HG02870 (cell line): ENCODE data around the gene FBXL7.
A peak's percentile ranks its signal among the peaks of the same experiment; 100 is the strongest.

Experiments used
- ATAC-seq: cut with Tn5 transposase; IDR thresholded peaks from one replicate; pipeline ENCODE4 v1.9.1; 2021; ENCODE audit warnings: mild to moderate bottlenecking, moderate library complexity; ENCODE audit not compliant: unreplicated experiment

The FBXL7 gene

DNA sequence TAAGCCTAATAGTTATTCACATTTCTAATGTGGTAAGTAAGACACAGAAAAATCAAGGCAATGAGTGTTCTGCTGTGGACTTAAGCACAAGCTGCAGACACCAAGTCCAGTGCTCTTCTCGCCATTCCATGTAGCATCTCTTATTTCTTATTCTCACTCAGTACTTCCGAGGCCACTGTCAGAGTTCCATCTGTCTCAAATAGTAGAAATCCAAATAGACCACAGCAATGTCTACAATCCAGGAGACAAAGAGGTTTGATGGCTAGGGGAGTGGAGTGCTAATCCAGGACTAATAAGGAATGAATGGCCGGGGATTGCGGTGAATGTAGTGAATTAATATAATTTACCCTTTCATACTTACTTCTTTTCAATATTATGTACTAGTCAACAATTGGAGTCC, 147.3 kb downstream of the FBXL7 start:
- no peak for ATAC-seq

- ATAC-seq = no peak
These were observed 150.3 kb downstream of the FBXL7 start for GRCh38 chr5:15650266-15650665.

GRCh38 chr5:15654779-15655178, 154.8 kb downstream of the FBXL7 start:
- no peak for ATAC-seq

- no peak for ATAC-seq
These were observed 155.7 kb downstream of the FBXL7 start for GRCh38 chr5:15655683-15656082.

DNA sequence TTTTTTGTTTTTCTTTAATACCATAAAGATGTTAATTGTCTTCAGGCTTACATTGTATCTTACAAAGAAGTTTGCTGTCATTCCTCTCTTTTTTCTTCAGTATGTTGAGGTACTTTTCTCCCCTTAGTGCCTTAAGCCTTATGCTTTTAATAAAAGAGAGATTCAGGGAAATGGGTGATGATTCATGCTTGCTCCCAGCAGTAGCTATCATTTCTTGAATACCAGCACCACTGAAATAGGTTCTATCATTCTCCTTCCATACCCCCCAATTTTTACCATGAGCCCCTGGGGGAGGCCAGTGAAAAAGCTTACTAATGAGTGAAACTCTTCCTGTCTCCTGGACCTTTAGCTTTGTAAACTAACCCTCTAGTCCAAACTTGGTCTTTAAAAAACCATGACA, 165.0 kb downstream of the FBXL7 start:
- ATAC-seq = no peak

- ATAC-seq = no peak
These were observed 169.8 kb downstream of the FBXL7 start for GRCh38 chr5:15669826-15670225.

GRCh38 chr5:15674716-15675115, 174.7 kb downstream of the FBXL7 start:
- no peak for ATAC-seq

DNA sequence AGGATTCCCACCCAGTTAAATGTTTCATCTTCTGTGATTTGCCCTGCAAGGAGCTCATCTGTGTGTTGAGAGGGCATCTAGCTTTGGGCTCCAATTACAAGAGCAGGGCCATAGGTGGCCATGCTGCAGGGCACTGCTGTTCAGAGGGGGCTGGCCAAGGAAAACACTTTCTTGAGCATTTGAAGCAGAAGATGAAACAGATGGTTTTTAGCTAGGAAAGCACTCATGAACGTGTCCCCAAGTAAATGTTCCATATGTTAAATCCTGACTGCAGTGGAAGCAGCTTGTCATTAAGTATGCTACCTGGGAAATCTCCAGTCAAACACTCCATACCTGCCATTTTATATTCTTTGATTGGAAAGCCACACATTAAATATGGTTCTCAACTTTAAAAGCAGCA, 176.6 kb downstream of the FBXL7 start:
- no peak for ATAC-seq

- no peak for ATAC-seq
These were observed 179.2 kb downstream of the FBXL7 start for GRCh38 chr5:15679161-15679560.

DNA sequence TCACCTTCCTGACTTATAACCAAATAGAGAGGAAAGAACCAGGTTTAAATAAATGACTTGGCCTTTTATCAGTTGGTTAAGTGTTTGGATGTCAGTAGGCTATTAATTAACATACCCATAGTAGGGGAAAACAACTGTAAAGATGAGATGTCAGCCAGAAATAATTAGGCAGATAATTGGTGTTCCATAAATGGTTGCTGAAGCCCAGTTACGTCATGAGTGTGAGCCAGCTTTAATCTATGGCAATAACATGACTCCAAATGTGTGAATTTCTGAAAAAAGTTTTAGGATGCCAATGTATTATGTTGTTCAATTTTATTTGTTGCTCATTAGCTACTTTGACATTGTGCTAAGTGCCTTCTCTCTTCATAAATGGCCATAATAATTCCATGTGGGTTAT, 180.5 kb downstream of the FBXL7 start:
- no peak for ATAC-seq

GRCh38 chr5:15682122-15682521, 182.1 kb downstream of the FBXL7 start:
- no peak for ATAC-seq

- no peak for ATAC-seq
These were observed 182.6 kb downstream of the FBXL7 start for GRCh38 chr5:15682566-15682965.

DNA sequence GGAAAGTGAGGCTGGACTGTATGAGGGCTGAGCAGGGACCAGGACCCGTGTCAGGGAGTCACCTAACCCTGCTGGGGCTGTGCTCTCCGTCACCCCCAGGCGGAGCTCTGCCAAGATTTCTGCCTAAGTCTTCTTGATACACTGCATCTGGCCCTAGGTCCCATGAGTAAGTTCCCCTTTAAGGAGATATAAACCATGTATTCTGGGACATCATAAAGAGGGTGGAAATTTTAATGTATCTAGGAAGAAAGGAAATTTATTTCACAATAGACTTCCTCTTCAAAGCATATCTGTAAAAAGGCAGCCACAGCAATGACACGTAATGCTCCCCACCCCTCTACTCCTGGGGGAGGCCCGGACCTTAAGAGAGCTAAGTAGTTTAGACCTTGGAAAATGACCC, 183.4 kb downstream of the FBXL7 start:
- ATAC-seq = peak; percentile 61

GRCh38 chr5:15687401-15687800, 187.4 kb downstream of the FBXL7 start:
- ATAC-seq = no peak

- no peak for ATAC-seq
These were observed 189.9 kb downstream of the FBXL7 start for GRCh38 chr5:15689836-15690235.

- ATAC-seq = no peak
These were observed 190.6 kb downstream of the FBXL7 start for GRCh38 chr5:15690611-15691010.

- ATAC-seq = no peak
These were observed 191.5 kb downstream of the FBXL7 start for GRCh38 chr5:15691521-15691920.

GRCh38 chr5:15692706-15693381, 192.9 kb downstream of the FBXL7 start:
- no peak for ATAC-seq

GRCh38 chr5:15693382-15693728, 193.4 kb downstream of the FBXL7 start:
- no peak for ATAC-seq

DNA sequence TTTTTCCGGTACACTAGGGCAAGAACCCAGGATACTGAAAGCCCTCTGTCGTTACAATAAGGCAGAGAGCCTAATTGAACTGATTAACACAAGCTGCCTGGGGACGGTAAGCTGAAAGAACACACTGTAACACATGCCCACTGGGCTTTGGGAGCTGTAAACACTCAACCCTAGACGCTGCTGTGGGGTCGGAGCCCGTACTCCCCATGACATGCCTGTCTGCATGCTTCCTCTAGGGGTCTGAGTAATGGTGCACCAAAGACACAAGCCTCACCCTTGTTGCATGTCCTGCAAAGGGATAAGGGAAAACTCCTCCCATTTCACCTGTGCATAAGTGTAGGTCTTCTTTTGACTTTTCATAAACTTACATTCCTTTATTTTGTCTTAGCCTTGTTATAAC, 194.0 kb downstream of the FBXL7 start:
- no peak for ATAC-seq

DNA sequence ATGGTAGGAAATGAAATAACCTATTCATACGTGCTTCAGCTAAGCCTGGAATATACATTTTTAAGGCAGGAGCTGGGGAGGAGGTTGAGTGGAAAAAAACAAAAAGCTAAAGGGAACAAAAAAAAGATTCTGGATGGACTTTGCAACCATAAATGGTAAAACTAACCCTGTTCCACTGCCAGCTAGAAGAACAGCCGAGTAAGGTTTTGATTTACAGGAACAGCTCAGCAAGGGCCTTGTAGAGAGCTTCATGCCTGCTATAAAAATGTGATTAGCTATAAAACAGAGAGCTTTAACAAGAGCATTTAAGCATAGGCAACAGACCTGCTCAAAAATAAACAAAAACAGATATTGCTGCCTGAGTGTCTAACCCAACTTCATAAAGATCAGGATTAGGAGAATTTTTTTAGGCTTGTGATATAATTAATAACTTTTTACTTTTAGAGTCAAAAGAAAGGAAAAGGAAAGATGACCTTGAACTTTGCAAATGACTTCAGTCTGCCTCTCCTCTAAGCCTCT, 194.8 kb downstream of the FBXL7 start:
- no peak for ATAC-seq

DNA sequence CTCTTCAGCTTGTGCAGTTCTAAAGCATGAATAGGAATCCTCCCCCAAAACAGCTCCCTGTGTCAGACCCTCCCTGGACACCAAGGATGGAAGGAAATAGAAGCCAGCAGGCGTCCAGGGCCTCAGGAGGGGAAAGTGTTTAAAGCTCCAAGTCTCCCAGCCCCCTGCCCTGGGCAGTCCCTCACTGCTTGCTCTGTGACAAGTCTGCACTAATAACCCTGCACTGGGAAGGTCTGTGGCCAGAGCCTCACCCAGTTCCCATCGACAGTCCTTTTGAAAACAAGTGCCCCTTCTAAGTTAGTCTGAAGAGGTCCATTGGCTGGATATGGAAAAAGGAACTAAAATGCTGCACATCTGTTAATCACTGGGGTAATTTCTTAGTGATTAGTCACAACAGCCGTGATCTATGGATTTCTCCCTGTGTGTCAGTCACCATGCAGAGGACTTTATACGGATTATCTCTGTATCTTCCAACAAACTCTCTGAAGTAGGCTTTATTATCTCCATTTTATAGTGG, 195.3 kb downstream of the FBXL7 start:
- ATAC-seq = no peak

DNA sequence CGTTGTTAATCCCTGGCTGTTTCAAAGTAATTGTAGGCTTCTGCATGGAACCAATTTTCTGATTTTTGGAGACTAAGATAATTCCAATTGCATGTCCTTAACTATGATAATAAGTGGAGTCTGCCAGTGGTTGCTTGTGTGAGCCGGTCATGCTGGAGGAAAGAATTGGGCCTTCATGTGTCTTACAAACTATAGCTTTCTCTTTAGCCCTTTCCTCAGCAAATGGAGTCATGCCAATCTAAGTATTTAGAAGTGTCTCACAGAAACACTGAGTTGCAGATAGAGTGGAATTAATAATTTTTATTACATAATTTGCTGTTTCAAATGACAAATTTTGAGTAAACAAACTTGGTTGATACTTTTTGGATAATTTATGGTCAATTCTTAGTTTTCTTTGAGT, 200.4 kb downstream of the FBXL7 start:
- ATAC-seq = no peak
